Vagina (tissue), 2 donors: ENCODE results near the gene KDM4B.
A peak's percentile ranks its signal among the peaks of the same experiment; 100 is the strongest.

Experiments used
- CTCF ChIP-seq, 3 experiments: fragments of 450-650 bp in 2 of 3; fragments of 200-600 bp in 1 of 3; sonication (generic) in 1 of 3; IDR thresholded peaks; one replicate each; pipeline ENCODE4 v1.5.1; 2017 to 2019; ENCODE audit warnings: antibody characterized with exemption in 3 of 3, mild to moderate bottlenecking in 2 of 3, moderate library complexity in 2 of 3
- POLR2A ChIP-seq, 2 donors: fragments of 450-650 bp; IDR thresholded peaks; one replicate each; pipeline ENCODE4 v1.6.1; 2017; ENCODE audit warnings: antibody characterized with exemption in 2 of 2, mild to moderate bottlenecking in 2 of 2, moderate library complexity in 2 of 2
- POLR2AphosphoS5 ChIP-seq, 2 donors: sonication (generic); formaldehyde crosslinking; IDR thresholded peaks; one replicate each; pipeline ENCODE4 v1.9.0; 2017; ENCODE audit warnings: antibody characterized with exemption in 2 of 2, mild to moderate bottlenecking in 2 of 2, low read depth in 1 of 2; ENCODE audit not compliant: insufficient read depth in 1 of 2

GRCh38 chr19:5170329-5170745, 201.4 kb downstream of the KDM4B start:
- TF ChIP-seq CTCF (IDR thresholded peaks at IDR 0.05) (peak in 1 of 3 experiments; percentile 9), POLR2AphosphoS5 (IDR thresholded peaks at IDR 0.05; ENCODE audit: insufficient read depth in 1 of 2, low read depth in 1 of 2) (no peak), POLR2A (IDR thresholded peaks at IDR 0.05) (no peak)
